KOPT-K1 (cell line): ENCODE measurements around the gene RFX2.

Experiments used
- H3K27ac ChIP-seq: fragments of 200-600 bp; sonication (generic); 2 replicates; pipeline ENCODE4 v1.5.1; 2016; ENCODE audit warnings: antibody characterized with exemption, mild to moderate bottlenecking, low read depth, low read length; ENCODE audit not compliant: poor library complexity, severe bottlenecking
- H3K36me3 ChIP-seq: fragments of 200-600 bp; sonication (generic); 2 replicates; pipeline ENCODE4 v1.5.1; 2017; ENCODE audit warnings: antibody characterized with exemption, mild to moderate bottlenecking, low read length, moderate library complexity; ENCODE audit not compliant: insufficient read depth
- H3K9me3 ChIP-seq: fragments of 200-600 bp; sonication (generic); 2 replicates; pipeline ENCODE4 v1.5.1; 2017; ENCODE audit warnings: antibody characterized with exemption, low read length, mild to moderate bottlenecking; ENCODE audit not compliant: insufficient read depth, poor library complexity, severe bottlenecking

Gene RFX2

DNA sequence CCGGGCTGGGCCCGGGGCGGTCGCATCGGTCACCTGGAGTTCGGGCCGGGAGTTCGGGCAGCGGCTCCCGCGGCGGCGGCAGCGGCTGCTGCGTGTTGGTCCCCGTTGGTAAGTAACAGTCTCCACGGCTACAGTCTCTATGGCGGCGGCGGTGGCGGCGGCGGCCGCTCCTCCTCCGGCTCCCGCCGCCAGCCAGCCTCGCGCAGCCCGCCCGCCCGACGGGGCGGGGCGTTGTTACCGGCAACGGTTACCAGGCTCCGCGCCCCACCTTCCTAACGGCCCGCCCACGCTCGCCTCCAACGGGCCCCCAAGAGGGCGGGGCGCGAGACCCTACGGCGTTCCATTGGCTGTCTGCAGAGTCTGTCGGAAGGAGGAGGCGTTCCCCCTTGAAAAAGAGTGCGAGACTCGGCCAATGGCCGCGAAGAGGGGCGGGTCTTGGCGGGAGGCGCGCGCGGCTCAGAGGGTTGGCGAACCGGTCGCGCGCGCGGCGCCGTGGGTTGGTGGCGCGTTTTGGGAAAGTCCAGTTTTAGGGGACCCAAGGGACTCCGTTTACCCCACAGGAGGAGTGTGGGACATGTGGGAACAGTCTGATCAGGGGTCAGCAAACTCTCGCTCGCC lies at the start of gene RFX2:
Gene RFX2 (minus strand): TSS at position 141 of the 618 bp plus-strand sequence. CDS start 63,004 bp downstream, outside the sequence.
- no peaks in the 10 kb centered on the region for H3K36me3 ChIP-seq
- H3K9me3 ChIP-seq, result no peaks in the 10 kb centered on the region
- H3K27ac ChIP-seq, result no peak within 1 kb of the TSS

DNA sequence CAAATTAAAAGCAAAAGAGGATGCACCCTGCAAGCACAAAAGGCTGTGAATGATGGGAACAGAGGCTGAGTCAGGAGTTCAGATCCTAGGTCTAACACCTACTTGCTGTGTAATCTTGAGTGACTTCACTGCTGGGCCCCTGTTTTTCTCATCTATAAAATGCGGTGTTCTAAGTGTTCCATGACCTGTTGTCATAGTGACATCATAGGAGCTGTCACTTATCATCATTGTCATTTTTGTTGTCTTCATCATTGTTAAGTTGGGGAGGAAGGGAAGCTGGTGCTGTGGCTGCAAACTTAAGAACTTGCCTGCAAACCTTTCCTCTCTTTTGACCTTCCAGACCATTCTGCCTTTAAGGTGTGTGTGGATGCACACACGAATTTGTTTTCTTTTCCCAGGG lies 45.7 kb upstream of the RFX2 start:
- Histone ChIP-seq H3K9me3 (peaks cover 7% of the 10 kb centered on the region), H3K36me3 (no peaks in the 10 kb centered on the region), H3K27ac (no peak overlapping the region)

DNA sequence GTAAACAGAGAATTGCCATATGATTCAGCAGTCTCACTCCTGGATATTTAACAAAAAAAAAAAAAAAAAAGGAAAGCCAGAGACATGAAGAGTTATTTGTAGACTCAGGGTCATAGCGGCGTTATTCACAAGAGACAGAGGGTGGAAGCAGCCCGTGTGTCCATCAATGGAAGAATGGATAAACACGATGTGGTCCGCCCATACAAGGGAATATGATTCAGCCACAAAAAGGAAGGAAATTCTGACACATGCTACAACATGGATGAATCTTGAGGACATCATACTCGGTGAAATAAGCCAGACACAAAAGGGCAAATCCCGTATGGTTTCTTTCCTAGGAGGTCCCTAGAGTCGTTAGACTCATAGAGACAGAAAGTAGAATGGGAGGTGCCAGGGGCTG lies 40.0 kb upstream of the RFX2 start:
- Histone ChIP-seq H3K27ac (no peak overlapping the region), H3K9me3 (peaks cover 14% of the 10 kb centered on the region), H3K36me3 (no peaks in the 10 kb centered on the region)

DNA sequence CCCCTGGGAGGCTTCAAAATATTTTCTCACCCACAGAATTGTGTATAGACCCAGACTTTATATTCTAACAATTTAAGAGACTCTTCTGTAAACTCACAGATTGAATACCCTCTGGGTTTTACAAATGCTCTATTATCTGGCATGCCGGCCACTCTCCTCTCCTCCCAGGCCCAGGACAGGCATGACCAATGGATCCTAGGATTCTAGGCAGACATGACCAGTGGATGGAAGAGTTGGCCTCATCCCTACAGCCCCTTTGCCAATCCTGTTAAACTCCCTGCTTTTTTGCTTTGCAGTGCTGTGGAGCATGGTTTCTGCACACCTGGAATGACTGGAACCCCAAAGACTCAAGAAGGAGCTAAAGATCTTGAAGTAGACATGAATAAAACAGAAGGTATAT lies 30.9 kb upstream of the RFX2 start:
- Histone ChIP-seq H3K9me3 (no peaks in the 10 kb centered on the region), H3K36me3 (no peaks in the 10 kb centered on the region), H3K27ac (no peak overlapping the region)

DNA sequence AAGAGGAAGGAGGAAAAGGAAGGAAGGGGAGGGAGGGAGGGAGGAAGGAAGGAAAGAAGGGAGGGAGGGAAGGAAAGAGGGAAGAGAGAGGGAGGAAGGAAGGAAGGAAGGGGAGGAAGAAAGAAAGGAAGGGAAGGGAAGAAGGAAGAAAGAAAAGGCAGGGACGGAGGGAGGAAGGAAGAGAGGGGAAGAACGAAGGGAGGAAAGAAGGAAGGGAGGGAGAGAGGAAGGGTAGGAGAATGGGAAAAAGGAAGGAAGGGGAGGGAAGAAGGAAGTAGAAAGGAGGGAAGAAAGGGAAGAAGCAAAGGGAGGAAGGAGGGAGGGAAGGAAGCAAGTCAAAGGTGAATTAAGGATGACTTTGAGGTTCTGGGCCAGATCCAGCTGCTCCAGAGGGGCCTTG lies 28.2 kb upstream of the RFX2 start:
- Histone ChIP-seq H3K36me3 (no peaks in the 10 kb centered on the region), H3K27ac (no peak overlapping the region), H3K9me3 (no peaks in the 10 kb centered on the region)

DNA sequence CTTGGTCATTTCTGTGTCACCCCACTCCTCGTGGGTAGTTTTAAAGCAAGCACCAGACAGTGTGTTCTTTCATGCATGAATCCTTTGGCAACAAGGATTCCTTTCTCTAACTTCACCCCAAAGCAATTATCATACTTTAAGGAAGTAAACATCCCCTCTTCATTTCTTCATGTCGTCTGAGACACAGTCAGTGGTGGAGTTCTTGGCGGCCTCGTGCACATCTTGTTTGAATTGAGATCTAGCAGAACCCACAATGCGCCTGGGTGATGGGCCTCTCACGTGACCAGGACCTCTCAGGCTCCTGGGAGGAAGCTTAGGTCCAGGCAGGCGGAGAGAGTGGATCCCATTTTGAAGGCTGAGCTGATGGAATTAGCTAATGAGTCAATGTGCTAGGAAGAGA lies 27.8 kb upstream of the RFX2 start:
- Histone ChIP-seq H3K9me3 (no peaks in the 10 kb centered on the region), H3K36me3 (no peaks in the 10 kb centered on the region), H3K27ac (no peak overlapping the region)

DNA sequence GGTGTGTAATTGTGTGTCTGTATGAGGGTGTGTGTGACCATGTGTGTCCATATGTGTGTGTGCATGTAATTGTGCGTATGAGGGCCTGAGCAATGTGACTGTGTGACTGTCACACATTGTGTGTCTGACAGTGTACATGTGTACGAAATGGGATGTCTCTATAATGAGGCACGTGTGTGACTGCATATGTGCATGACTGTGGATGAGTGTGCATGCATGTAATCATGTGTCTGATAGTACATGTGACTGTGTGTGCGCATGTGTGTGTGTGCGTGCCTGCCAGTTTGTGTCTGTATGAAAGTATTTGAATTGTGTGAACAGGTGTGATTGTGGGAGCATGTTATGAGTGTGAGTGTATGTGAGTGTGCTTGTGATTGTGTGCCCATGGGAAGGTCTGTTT lies 22.9 kb upstream of the RFX2 start:
- H3K9me3 ChIP-seq, result peaks cover 2% of the 10 kb centered on the region
- no peaks in the 10 kb centered on the region for H3K36me3 ChIP-seq
- H3K27ac ChIP-seq, result no peak overlapping the region

DNA sequence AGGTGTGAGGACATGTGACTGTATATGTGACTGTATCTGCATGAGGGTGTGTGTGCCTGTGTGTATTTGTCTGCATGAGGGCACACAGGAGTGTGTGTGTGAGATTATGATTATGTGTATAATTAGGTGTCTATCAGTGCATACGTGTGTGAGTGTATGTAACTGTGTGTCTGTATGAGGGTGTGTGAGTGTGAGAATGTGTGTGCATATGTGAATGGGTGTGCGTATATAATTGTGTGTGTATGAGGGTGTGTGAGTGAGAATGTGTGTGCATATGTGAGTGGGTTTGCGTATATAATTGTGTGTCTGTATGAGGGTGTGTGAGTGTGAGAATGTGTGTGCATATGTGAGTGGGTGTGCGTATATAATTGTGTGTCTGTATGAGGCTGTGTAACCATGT lies 22.2 kb upstream of the RFX2 start:
- Histone ChIP-seq H3K9me3 (peaks cover 6% of the 10 kb centered on the region), H3K27ac (no peak overlapping the region), H3K36me3 (no peaks in the 10 kb centered on the region)

DNA sequence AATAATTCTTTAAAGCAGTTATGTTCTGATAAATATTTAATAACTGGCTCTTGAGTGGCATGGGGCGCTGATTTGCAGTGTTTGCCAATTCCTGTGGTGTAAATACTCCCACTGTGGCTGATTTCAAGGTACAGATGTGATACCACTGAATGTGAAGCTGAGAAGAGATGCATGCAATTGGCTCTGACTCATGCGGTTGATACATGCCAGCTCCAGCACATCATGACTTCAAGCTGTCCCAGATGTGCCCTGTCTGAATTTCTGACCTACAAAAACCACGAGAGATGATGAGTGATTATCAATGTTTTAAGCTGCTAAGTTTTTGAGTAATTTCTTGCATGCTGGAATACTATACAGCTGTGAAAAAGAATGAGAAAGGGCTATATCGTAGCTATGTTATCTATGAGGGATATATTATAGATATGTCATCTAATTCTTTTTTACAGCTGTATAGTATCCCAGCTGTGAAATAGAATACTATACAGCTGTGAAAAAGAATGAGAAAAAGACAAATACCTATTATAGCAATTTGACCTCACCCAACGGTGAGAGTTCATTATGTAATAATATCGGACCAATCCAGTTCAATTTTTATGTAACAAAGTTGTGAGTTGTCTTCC lies 17.5 kb upstream of the RFX2 start:
- Histone ChIP-seq H3K36me3 (no peaks in the 10 kb centered on the region), H3K9me3 (peaks cover 6% of the 10 kb centered on the region), H3K27ac (no peak overlapping the region)

DNA sequence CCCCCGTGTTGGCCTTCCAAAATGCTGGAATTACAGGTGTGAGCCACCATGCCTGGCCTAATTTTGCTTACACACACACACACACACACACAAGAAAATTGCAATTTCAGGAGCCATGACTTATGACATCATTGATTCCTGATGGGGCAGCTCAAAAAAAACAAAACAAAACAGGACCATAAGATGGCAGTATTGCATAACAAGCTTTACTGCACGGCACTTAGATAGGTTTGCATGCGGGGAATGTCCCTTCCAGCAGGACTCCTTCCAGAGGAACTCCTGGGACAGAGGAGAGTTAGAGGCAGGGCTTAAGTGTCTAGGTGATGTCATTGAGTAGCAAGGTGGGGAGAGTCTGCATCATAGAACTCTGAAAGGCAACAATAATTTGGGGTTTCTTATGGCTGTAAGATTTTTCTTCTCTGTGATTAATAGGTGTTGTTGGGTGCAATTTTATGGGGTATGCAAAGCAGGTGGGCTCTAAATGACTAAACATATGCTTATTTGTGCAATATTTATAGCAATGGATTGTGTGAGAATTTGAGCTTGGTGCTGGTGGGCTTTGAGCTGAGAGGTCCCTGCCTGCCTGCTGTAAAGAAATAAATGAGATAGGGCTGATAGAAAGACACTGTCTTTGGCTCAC lies 16.2 kb upstream of the RFX2 start:
- no peak overlapping the region for H3K27ac ChIP-seq
- H3K9me3 ChIP-seq, result peaks cover 6% of the 10 kb centered on the region
- no peaks in the 10 kb centered on the region for H3K36me3 ChIP-seq

DNA sequence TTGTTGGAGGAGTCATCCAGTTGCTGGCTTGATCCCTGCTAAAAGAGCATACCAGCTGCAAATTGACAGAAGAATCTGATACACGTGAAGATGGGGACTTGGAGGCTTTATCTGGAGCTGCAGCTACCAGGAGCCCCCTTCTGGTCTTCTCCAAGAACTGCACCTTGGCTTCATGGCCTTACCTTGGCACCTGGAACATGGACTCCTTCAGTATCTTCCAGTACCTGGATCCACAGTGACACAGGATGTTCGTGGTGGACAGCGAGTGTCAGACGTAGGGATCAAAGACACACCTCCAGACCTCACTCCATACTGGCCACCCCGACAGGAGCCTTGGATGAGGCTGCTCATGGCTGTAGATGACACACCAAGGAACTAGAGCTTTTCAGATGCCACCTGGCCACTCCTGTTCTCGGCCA lies 15.3 kb upstream of the RFX2 start:
- Histone ChIP-seq H3K27ac (no peak overlapping the region), H3K36me3 (no peaks in the 10 kb centered on the region)

DNA sequence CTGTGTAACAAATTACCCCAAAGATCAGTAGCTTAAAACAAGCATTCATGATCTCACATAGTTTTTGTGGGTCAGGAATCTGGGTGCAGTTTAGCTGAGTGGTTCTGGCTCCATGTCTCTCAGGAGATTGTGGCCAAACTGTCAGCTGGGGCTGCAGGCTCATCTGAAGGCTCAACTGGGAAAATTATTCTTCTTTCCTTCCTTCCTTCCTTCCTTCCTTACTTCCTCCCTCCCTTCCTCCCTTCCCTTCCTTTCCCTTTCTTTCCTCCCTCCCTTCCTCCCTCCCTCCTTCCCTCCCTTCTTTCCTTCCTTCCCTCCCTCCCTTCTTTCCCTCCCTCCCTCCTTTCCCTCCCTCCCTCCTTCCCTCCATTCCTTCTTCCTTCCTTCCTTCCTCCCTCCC lies 8.7 kb upstream of the RFX2 start:
- no peak overlapping the region for H3K27ac ChIP-seq

More for the DNA sequence above, 15.3 kb upstream of the RFX2 start:
- peaks cover 6% of the 10 kb centered on the region for H3K9me3 ChIP-seq

DNA sequence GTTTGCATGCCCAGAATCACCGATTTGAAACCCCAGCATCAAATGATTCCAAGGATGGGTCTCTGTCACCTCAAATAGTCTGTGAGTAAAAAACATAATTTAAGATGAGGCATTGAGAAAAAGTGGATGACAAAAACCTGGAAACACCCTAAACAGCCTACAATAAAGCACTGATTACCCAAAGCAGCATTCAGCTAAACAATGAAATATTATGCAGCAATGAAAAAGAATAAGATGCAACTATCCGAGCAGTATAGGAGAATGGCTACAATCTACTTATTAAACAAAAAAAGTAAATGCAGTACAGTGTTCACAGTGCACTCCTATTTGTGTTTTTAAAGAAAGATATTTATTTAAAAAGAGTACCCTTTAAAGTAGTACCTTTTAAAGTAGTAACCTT lies 7.7 kb upstream of the RFX2 start:
- no peaks in the 10 kb centered on the region for H3K36me3 ChIP-seq
- no peaks in the 10 kb centered on the region for H3K9me3 ChIP-seq
- H3K27ac ChIP-seq, result no peak overlapping the region

More for the DNA sequence above, 8.7 kb upstream of the RFX2 start:
- no peaks in the 10 kb centered on the region for H3K36me3 ChIP-seq
- H3K9me3 ChIP-seq, result no peaks in the 10 kb centered on the region

DNA sequence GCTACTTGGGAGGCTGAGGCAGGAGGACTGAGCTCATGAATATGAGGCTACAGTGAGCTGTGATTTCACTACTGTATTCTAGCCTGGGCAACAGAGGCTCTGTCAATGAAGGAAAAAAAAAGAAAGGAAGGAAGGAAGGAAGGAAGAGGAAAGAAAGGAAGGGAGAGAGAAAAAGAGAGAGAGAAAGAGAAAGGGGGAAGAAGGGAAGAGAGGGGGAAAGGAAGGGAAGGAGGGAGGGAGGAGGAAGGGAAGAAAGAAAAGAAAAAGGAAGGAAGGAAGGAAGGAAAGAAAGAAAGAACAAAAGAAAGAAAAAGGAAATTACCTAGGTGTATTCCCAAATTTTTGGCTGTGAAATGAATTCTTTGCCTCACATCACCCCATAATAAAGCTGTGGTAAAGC lies 7.2 kb upstream of the RFX2 start:
- no peak overlapping the region for H3K27ac ChIP-seq

DNA sequence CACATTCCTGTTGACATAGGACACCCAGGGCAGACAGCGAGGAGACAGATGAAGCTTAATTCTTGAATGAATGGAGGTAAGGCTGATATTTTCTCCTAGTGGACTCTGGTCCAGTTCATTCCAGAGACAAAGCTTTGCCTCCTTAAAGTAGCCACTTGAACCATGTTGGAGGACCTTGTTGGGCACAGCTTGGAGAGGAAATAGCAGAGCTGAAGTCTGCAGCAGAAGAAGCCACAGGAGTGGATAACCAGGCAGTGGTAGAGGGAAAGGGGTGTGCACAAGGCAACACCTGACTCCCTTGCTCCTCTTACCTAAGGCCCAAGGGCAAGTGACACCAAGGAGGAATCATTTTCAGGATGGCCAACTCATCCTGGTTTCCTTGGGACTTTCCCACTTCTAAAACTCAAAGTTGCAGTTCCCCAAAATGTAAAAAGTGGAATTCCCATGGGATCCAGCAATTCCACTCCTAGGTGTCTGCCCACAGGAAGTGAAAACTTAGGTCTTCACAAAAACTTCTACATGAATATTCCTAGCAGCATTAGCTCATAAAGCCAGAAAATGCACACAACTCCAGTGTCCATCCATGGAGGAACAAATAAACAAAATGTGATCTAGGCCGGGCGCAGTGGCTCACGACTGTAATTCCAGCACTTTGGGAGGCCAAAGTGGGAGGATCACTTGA lies 6.6 kb upstream of the RFX2 start:
- Histone ChIP-seq H3K9me3 (no peaks in the 10 kb centered on the region), H3K27ac (no peak overlapping the region), H3K36me3 (no peaks in the 10 kb centered on the region)

More for the DNA sequence above, 7.2 kb upstream of the RFX2 start:
- Histone ChIP-seq H3K9me3 (no peaks in the 10 kb centered on the region), H3K36me3 (no peaks in the 10 kb centered on the region)
